ENCODE measurements around the gene LYST. TPM values are rescaled to one million over a fixed set of nuclear protein-coding genes. Genes with fewer than 3 reads are reported as not detected.

The LYST gene
- total RNA-seq, 1 donor from 2014 or later, result 16.4 TPM

DNA sequence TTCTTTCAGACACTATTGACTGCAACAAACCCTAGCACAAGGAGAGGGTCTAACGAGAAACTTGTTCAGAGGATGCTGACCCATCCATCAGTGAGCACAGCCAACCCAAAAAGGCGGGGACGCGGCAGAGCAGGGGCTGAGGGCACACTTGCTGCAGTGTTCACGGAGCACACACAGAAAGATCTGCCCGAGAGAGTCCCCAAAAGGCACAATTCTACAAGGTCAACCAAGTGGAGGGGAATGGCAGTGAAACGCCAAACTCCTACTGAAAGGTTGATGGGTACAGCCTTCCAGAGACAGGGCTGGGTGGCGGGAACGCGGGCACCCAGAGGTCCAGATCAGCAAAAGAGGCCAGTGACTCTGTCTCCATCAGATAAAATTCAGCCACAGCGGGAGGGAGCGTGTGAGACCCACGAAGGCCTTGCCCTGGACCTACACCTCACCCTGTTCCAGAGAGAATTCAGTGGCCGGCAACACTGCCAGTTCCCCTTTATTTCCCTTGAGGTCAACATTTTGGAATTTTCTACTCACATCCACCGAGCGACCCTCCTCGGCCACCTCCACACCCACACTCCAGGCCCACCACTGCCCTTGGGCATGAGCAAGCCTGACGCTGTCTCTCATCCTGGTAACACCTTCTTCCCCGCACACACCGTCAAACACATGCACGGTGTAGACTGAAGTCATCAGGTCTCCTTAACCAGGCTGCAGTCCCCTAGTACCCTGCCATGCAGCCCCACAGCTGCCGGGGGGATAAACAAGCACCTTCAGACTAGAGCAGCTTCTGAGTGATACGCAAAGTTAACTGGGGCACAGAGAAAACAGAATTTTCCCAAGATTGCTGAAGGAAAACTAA, 222.6 kb downstream of the LYST start:
- Mint-ChIP-seq H3K27me3 (ENCODE audit: low read depth) (peaks cover 33% of the 10 kb centered on the region), H3K4me1 (ENCODE audit: low read depth) (peaks cover 20% of the 10 kb centered on the region), H3K36me3 (ENCODE audit: low read depth) (no peaks in the 10 kb centered on the region), H3K9me3 (ENCODE audit: low read depth) (no peaks in the 10 kb centered on the region), H3K27ac (ENCODE audit: unreplicated experiment) (no peak overlapping the region), H3K4me3 (ENCODE audit: unreplicated experiment) (no peak overlapping the region)
- peak; percentile 51 for DNase-seq (ENCODE audit: low spot score)
- TF ChIP-seq, protein P1, sequence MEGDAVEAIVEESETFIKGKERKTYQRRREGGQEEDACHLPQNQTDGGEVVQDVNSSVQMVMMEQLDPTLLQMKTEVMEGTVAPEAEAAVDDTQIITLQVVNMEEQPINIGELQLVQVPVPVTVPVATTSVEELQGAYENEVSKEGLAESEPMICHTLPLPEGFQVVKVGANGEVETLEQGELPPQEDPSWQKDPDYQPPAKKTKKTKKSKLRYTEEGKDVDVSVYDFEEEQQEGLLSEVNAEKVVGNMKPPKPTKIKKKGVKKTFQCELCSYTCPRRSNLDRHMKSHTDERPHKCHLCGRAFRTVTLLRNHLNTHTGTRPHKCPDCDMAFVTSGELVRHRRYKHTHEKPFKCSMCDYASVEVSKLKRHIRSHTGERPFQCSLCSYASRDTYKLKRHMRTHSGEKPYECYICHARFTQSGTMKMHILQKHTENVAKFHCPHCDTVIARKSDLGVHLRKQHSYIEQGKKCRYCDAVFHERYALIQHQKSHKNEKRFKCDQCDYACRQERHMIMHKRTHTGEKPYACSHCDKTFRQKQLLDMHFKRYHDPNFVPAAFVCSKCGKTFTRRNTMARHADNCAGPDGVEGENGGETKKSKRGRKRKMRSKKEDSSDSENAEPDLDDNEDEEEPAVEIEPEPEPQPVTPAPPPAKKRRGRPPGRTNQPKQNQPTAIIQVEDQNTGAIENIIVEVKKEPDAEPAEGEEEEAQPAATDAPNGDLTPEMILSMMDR (IDR thresholded peaks at IDR 0.05), result no peak

DNA sequence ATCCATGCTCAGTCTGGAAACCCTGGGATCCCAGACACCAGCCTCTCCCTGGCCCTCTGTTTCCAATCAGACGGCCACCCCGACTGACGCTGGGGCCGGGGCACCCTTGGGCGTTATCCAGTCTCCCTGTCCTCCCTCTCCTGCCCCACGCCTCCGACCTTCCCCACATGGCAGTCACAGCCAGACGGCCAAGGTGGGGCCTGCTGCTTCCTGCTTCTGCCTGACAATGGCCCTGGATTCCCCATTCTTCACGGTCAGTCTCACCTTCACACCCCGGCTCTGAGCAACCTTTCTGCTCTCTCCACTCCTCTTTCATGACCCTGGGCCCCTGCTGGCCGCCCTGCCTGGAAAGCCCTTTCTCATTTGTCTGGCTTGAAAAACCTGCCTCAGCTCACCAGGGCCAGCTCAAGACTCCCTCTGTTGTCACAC, 223.7 kb downstream of the LYST start:
- Mint-ChIP-seq H3K27me3 (ENCODE audit: low read depth) (peaks cover 25% of the 10 kb centered on the region), H3K27ac (ENCODE audit: unreplicated experiment) (no peak overlapping the region), H3K9me3 (ENCODE audit: low read depth) (no peaks in the 10 kb centered on the region), H3K36me3 (ENCODE audit: low read depth) (no peaks in the 10 kb centered on the region), H3K4me3 (ENCODE audit: unreplicated experiment) (no peak overlapping the region), H3K4me1 (ENCODE audit: low read depth) (peaks cover 9% of the 10 kb centered on the region)
- TF ChIP-seq, protein P1 (IDR thresholded peaks at IDR 0.05), result no peak
- DNase-seq (ENCODE audit: low spot score), result peak; percentile 48

DNA sequence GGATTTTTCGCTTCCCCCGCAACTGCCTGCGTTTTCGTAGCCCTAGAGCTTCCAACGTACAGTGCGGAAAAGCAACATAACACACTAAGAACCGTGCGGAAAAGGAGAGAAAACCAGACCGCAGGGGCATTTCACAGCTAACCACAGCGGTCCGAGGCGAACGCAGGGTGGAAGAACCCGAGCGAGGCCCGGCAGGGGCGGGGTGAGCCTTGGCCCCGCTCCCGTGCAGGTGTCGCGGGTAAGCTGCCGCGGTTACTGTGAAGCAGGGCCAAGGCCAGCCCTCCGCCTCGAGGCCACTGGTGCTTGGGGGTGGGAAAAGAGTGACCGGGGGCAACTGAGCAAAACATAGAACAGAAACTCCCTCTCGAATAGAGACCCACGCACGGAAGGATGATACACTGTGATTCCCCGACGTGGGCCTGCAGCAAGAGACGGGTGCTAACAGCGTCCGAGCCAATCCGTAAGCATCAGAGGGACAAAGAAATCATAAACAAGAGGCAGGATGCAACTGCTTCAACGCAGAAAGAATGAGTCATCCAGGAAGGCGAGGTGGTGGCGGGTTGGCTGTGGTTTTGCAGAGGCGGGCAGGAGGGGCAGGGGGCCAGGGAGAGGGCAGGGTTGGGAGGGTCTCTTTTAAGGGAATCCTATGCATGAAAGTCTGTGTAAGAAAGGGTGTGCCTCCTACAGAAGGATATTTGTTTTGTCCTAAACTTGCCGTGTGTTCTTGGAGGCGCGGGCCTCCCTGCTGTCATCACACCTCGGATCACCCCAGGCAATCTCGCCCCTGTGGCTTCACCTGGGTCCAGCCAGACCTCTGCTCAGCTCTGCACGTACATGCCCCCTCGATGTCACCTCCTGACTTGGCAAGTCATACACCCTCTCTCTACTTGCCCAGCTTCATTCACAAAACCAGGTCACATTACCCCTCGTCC, 224.4 kb downstream of the LYST start:
- Mint-ChIP-seq H3K4me3 (ENCODE audit: unreplicated experiment) (no peak overlapping the region), H3K36me3 (ENCODE audit: low read depth) (no peaks in the 10 kb centered on the region), H3K4me1 (ENCODE audit: low read depth) (peaks cover 9% of the 10 kb centered on the region), H3K9me3 (ENCODE audit: low read depth) (no peaks in the 10 kb centered on the region), H3K27me3 (ENCODE audit: low read depth) (peaks cover 23% of the 10 kb centered on the region), H3K27ac (ENCODE audit: unreplicated experiment) (no peak overlapping the region)
- no peak for DNase-seq (ENCODE audit: low spot score)
- TF ChIP-seq, protein P1 (IDR thresholded peaks at IDR 0.05), result no peak

DNA sequence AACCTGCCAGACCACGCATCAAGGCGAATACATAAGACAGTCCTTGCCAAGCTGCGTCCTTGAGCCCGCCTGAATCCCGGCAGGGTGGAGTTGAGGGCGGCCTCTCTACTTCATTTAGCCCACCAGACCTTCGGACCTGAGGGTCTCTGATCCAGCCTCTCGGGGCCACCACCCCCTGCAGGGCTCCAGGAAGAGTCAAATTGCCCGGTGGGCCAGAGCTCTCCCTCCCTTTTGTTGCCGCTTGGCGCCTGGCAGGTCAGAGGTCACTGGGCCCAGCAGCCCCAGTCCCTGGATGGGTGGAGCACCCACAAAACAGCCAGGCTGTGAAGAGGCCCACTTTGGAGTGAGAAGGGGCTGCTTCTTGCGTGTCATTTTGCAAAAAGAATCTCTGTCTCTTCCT, 226.1 kb downstream of the LYST start:
- peak; percentile 47 for DNase-seq (ENCODE audit: low spot score)
- no peak overlapping the region for H3K4me3 Mint-ChIP-seq (ENCODE audit: unreplicated experiment)
- no peaks in the 10 kb centered on the region for H3K9me3 Mint-ChIP-seq (ENCODE audit: low read depth)
- no peak overlapping the region for H3K27ac Mint-ChIP-seq (ENCODE audit: unreplicated experiment)
- H3K4me1 Mint-ChIP-seq (ENCODE audit: low read depth), result peaks cover 9% of the 10 kb centered on the region
- H3K27me3 Mint-ChIP-seq (ENCODE audit: low read depth), result peaks cover 10% of the 10 kb centered on the region
- H3K36me3 Mint-ChIP-seq (ENCODE audit: low read depth), result no peaks in the 10 kb centered on the region
- TF ChIP-seq, protein P1 (IDR thresholded peaks at IDR 0.05), result no peak
